ENCODE measurements around the gene CLEC10A.

- TF ChIP-seq ISL1 (CRISPR knock-in tag; IDR thresholded peaks at IDR 0.05), result no peak
- TF ChIP-seq CSDC2 (CRISPR knock-in tag; IDR thresholded peaks at IDR 0.05), result no peak
- TF ChIP-seq TOX (CRISPR knock-in tag; IDR thresholded peaks at IDR 0.05; ENCODE audit: borderline replicate concordance), result no peak
- TF ChIP-seq, protein P1, sequence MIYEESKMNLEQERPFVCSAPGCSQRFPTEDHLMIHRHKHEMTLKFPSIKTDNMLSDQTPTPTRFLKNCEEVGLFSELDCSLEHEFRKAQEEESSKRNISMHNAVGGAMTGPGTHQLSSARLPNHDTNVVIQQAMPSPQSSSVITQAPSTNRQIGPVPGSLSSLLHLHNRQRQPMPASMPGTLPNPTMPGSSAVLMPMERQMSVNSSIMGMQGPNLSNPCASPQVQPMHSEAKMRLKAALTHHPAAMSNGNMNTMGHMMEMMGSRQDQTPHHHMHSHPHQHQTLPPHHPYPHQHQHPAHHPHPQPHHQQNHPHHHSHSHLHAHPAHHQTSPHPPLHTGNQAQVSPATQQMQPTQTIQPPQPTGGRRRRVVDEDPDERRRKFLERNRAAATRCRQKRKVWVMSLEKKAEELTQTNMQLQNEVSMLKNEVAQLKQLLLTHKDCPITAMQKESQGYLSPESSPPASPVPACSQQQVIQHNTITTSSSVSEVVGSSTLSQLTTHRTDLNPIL (CRISPR knock-in tag; IDR thresholded peaks at IDR 0.05; ENCODE audit: low read depth), result no peak
- TF ChIP-seq ESRRG (CRISPR knock-in tag; IDR thresholded peaks at IDR 0.05), result no peak
- TF ChIP-seq ARNTL (CRISPR knock-in tag; IDR thresholded peaks at IDR 0.05; ENCODE audit: borderline replicate concordance, low read depth), result no peak
- TF ChIP-seq, protein P2, sequence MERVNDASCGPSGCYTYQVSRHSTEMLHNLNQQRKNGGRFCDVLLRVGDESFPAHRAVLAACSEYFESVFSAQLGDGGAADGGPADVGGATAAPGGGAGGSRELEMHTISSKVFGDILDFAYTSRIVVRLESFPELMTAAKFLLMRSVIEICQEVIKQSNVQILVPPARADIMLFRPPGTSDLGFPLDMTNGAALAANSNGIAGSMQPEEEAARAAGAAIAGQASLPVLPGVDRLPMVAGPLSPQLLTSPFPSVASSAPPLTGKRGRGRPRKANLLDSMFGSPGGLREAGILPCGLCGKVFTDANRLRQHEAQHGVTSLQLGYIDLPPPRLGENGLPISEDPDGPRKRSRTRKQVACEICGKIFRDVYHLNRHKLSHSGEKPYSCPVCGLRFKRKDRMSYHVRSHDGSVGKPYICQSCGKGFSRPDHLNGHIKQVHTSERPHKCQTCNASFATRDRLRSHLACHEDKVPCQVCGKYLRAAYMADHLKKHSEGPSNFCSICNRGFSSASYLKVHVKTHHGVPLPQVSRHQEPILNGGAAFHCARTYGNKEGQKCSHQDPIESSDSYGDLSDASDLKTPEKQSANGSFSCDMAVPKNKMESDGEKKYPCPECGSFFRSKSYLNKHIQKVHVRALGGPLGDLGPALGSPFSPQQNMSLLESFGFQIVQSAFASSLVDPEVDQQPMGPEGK (CRISPR knock-in tag; IDR thresholded peaks at IDR 0.05; ENCODE audit: borderline replicate concordance), result no peak
- TF ChIP-seq ZNF70 (CRISPR knock-in tag; IDR thresholded peaks at IDR 0.05), result no peak
- TF ChIP-seq ZFP3 (CRISPR knock-in tag; IDR thresholded peaks at IDR 0.05), result no peak
- no peak for TF ChIP-seq ZC3H10 (CRISPR knock-in tag; IDR thresholded peaks at IDR 0.05)
- no peak for TF ChIP-seq TSHZ2 (CRISPR knock-in tag; IDR thresholded peaks at IDR 0.05)
- TF ChIP-seq RARB (CRISPR knock-in tag; IDR thresholded peaks at IDR 0.05), result no peak
- TF ChIP-seq, protein P3, sequence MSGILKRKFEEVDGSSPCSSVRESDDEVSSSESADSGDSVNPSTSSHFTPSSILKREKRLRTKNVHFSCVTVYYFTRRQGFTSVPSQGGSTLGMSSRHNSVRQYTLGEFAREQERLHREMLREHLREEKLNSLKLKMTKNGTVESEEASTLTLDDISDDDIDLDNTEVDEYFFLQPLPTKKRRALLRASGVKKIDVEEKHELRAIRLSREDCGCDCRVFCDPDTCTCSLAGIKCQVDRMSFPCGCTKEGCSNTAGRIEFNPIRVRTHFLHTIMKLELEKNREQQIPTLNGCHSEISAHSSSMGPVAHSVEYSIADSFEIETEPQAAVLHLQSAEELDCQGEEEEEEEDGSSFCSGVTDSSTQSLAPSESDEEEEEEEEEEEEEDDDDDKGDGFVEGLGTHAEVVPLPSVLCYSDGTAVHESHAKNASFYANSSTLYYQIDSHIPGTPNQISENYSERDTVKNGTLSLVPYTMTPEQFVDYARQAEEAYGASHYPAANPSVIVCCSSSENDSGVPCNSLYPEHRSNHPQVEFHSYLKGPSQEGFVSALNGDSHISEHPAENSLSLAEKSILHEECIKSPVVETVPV (CRISPR knock-in tag; IDR thresholded peaks at IDR 0.05), result no peak
Measured at GRCh38 chr17:7070712-7071111, 9.3 kb downstream of the CLEC10A start.

All from SK-N-SH treated with all-trans-retinoic acid at 6 μM for 48 hours (cell line).